T47D (cell line): Measurements from ENCODE around the gene BTBD1.
"Not testable (repeated sequence)": the region's sequence is repeated elsewhere in the genome, so short reads cannot be mapped to it uniquely, and the experiment has no call there.

Experiments used
- DNase-seq, 2 experiments: peaks; one replicate each; pipeline versions ENCODE4 v3.0.0 to v3.0.0-alpha.2; 2011 to 2012; ENCODE audit warnings: low read depth in 1 of 2, low spot score in 1 of 2
- JUND ChIP-seq: IDR thresholded peaks from 2 replicates; pipeline ENCODE4 v1.6.1; 2012; ENCODE audit warnings: low read depth
- in situ Hi-C: cut with HindIII; loops from 2 replicates; pipeline ENCODE4 v1.10.0; 2016; ENCODE audit warnings: low sequenced_read_pairs, low pct_unique_long_range_greater_than_20kb

The BTBD1 gene

DNA sequence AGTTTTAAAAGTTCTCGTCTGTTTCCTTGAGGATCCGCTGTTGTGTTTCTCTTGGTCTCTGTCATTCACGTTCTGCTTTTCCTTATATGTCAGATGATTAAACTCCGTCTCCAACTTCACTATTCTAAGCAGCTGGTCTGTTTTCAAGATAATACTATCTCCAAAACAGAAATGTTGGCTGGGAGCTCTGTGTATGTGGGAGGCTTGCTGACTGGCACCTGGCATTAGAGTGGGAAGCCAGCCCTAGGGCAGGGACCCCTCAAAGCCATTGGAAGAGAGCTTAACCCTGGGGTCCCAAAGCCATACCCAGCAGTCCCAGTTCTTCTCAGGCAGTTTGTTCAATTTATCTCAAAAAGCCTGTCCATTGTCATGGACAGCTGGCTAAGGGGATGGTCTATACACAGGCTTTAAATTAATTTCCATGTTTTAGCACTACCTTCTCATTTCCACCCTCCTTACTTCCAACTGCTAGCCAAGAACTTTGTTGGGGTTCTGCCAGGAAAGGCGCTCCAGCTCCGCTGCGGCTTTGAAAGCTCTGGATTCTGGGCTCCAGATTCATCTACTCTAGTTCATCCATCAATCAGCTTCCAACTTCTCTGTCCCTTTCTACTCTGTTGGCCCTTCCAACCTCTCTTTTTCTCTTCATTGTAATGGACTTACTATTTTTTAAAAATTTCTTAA, 9.2 kb downstream of the BTBD1 start:
- no peak for DNase-seq
- in situ Hi-C loops = no loop called here
- TF ChIP-seq JUND = no peak

- DNase-seq = no peak
- in situ Hi-C loops = no loop called here
- no peak for TF ChIP-seq JUND
These were observed 10.1 kb downstream of the BTBD1 start for GRCh38 chr15:83057002-83057401.

DNA sequence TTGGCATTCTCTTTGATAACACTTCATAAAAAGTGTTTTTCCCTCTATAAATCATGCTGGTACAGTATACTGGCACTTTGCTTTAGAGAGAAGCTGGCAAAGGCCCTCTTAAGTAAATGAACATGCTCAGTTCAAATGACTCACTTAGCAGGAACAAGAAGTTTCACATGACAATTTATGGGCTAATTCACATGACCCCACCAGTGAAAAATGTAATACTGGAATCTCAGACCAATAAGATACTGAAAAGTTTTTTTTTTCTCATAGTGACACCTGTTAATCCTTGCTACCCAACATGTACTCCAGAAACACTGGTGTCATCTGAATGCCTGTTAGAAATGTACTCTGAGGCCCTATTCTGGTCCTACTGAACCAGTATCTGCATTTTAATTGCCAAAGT, 13.9 kb downstream of the BTBD1 start:
- in situ Hi-C loops = no loop called here
- no peak for DNase-seq
- no peak for TF ChIP-seq JUND

DNA sequence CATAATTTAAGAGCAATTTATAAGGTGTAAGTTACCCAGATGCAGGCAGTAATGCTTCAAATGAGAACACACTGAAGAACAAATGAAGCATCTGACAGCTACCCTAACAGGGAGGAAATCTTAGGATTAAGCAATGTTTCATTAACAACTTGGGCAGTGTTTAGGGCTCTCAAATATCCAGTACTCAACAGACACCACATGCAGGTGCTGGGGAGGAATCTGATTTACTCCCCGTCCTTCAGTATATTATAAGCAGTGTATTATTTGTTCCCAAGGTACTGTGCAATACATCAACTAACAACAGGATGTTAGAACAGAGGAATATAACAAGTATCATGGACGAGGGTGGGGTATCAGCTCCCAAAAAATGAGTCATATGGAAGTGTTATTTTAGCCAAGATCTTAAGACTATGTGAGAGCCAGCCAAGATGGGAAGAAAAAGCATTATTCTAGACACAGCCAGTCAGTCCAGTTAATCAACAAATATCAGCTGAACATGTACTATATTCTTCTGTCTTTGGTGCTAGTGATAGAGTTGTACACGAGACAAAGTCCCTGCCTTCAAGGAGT, 20.4 kb downstream of the BTBD1 start:
- TF ChIP-seq JUND = no peak
- DNase-seq = no peak
- in situ Hi-C loops = no loop called here

DNA sequence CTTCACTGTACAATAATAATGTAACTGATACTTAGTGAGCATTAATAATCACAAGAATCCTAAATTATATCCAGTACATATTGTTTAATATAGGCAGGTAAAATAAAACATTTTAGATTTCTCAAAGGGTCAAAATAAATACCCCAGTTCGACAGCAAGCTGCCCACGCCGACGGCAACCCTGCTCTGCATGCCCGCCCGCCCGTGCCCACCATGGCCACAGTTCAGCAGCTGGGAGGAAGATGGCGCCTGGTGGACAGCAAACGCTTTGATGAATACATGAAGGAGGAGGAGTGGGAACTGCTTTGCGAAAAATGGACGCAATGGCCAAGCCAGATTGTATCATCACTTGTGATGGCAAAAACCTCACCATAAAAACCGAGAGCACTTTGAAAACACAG, 22.9 kb downstream of the BTBD1 start:
- DNase-seq = no peak
- no peak for TF ChIP-seq JUND
- in situ Hi-C loops = no loop called here

GRCh38 chr15:83039206-83039605, 27.8 kb downstream of the BTBD1 start:
- TF ChIP-seq JUND = no peak
- DNase-seq = no peak
- in situ Hi-C loops = no loop called here

- no peak for TF ChIP-seq JUND
- no peak for DNase-seq
- in situ Hi-C loops = no loop called here
These were observed 30.8 kb downstream of the BTBD1 start for GRCh38 chr15:83036253-83036652.

DNA sequence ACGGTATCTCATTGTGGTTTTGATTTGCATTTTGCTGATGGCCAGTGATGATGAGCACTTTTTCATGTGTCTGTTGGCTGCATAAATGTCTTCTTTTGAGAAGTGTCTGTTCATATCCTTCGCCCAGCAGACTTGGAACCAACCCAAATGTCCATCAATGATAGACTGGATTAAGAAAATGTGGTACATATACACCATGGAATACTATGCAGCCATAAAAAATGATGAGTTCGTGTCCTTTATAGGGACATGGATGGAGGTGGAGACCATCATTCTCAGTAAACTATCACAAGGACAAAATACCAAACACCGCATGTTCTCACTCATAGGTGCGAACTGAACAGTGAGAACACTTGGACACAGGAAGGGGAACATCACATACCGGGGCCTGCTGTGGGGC, 35.8 kb downstream of the BTBD1 start:
- DNase-seq, in situ Hi-C loops: not testable (repeated sequence)

DNA sequence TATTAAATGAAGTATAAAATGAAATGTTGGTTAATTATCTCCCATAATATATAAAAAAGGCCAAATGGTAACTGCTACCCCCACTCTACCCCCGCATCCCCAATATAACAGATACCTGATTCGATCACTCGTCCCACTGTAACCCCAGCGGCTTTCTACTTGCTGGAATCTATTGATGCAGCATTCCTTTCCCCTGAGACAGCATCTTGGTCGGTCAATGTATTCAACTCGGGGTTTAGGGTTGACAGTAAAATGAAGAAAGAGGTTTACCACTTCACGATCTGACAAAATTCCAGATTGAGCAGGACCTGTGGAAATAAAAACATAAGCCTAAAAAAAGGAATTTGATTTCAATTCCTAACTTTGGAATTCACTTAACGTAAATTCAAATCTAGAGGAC, 37.0 kb downstream of the BTBD1 start:
- DNase-seq = no peak
- TF ChIP-seq JUND = no peak
- in situ Hi-C loops = no loop called here

DNA sequence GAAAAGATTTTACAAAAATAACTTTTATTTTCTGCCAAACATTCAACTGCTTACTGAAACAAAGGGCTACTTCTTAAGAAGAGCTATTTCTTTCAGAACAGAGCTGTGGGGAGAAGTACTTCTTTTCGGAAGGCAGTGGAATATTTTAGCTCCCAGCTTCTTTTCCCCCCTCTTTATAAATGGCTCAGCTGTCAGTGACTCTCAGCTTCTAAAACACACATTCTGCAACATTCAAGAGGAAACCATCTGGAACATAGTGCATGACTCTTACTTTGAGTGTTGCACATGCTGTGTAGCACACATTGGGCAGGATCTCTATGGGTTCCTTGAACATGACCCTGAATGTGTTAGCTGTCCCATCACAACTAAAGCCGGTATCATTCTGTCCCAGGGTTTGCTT, 48.6 kb downstream of the BTBD1 start:
- in situ Hi-C loops = no loop called here

GRCh38 chr15:83016906-83017305, 50.1 kb downstream of the BTBD1 start:
- DNase-seq = no peak
- in situ Hi-C loops = no loop called here
- TF ChIP-seq JUND = no peak

More for the DNA sequence above, 48.6 kb downstream of the BTBD1 start:
- no peak for DNase-seq
- TF ChIP-seq JUND = no peak

DNA sequence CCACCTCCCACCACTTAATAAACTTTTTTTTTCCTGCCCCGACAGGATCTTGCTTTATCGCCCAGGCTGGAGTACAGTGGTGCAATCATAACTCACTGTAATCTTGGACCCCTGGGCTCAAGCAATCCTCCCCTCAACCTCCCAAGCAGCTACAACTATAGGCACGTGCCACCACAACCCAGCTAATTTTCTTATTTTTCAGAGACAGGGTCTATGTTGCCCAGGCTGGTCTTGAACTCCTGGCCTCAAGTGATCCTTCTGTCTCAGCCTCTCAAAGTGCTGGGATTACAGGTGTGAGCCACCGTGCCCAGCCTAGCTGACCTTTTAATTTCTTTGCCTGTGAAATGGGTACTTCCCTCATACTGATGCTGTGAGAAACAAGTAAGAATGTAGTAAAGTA, 51.7 kb downstream of the BTBD1 start:
- in situ Hi-C loops = no loop called here
- no peak for TF ChIP-seq JUND
- no peak for DNase-seq

DNA sequence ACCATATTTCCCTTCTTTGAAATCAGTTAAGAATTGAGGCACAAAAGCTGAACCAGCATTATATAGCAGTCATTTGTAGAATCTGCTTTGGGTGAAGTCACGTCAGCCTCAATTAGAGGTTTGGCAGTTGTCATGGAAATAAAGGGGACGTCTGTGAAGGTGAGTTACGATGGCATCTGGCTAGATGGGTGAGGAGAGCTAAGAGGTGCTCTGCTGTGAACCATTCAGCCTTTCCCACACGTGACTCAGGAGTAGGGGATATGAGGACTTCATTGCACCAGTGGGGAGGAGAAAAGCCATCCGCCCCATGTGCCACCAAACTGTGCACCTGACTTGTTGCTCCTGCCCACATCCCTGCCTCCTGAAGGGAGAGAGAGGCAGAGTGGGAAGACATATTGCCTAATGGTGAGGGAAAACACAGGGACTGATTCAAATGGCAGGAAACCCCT, 52.8 kb downstream of the BTBD1 start:
- no peak for DNase-seq
- TF ChIP-seq JUND = no peak
- in situ Hi-C loops = no loop called here

DNA sequence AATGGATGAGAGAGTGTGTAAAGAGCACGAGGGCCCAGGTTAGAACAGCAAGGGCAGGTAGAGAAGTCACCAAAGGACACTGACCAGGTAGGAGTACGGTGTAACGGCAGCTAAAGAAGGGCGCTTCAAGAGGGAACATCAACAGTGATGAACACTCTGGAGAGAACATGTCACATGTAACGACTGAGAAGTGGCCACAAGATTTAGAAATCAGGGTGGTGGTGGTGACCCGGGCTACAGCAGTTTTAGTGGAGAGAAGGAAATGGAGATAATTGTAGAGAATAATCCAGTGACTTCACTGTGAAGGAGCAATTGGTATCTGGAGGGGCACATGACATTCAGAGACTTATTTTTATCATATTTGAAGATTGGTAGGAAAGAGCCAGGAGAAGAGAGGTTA, 54.4 kb downstream of the BTBD1 start:
- in situ Hi-C loops = no loop called here
- TF ChIP-seq JUND = no peak
- DNase-seq = no peak
